ENCODE data around the gene RBFA.
"Not testable (repeated sequence)": the region's sequence is repeated elsewhere in the genome, so short reads cannot be mapped to it uniquely, and the experiment has no call there.

The RBFA gene, protein sequence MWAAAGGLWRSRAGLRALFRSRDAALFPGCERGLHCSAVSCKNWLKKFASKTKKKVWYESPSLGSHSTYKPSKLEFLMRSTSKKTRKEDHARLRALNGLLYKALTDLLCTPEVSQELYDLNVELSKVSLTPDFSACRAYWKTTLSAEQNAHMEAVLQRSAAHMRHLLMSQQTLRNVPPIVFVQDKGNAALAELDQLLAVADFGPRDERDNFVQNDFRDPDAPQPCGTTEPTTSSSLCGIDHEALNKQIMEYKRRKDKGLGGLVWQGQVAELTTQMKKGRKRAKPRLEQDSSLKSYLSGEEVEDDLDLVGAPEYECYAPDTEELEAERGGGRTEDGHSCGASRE

DNA sequence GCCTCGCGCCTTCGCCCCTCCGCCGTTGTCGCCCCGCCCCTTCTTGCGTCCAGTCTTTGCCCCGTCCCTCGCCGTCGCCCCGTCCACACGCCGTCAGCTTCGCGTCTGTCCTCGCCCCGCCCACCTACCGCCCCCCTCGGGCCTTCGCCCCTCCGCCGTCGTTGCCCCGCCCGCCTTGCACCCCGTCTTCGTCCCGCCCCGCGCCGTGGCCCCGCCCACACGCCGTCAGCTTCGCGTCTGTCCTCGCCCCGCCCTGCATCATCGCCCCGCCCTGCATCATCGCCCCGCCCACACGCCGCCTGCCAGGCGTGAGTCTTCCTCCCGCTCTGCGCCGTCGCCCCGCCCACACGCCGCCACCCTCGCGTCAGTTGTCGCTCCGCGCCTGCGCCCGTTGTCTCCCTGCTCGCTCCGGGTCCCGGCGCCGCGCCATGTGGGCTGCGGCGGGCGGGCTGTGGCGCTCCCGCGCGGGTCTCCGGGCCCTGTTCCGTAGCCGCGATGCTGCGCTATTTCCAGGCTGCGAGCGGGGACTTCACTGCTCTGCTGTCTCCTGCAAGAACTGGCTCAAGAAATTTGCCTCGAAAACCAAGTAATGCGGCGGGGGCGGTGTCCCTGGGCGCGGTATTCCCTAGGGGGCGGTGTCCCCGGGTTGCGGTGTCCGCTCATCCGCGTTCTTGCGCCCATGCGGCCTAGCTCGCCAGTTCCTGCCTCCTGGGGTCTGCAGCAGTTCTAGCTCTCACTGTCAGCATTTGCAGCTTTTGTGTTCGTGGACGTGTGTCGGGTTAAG lies at the start of gene RBFA:
Gene RBFA (plus strand): TSS at position 367 of the 784 bp plus-strand sequence. CDS start 62 bp downstream, at position 429.
- no peak for TF ChIP-seq JUND (IDR thresholded peaks at IDR 0.05; ENCODE audit: low read depth)
- in situ Hi-C loops (cut with HindIII; ENCODE audit: low pct_unique_long_range_greater_than_20kb, low sequenced_read_pairs), result no loop called here
- peak; percentile 85 to 97 for DNase-seq (ENCODE audit: low read depth in 1 of 2, low spot score in 1 of 2)

DNA sequence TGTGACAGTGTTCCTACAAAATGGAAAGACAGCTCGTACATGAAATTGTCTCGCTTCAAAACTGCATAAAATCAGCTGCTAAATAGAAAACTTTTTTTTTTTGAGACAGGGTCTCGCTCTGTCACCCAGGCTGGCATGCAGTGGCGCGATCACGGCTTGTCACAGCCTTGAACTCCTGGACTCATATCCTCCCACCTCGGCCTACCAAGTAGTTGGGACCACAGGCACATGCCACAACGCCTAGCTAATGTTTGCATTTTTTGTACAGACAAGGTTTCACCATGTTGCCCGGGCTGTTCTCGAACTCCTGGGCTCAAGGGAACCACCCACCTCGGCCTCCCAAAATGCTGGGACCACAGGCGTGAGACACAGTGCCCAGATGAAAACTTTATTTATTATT lies 49.1 kb upstream of the RBFA start:
- TF ChIP-seq JUND (IDR thresholded peaks at IDR 0.05; ENCODE audit: low read depth), result no peak
- in situ Hi-C loops (cut with HindIII; ENCODE audit: low pct_unique_long_range_greater_than_20kb, low sequenced_read_pairs), result no loop called here
- no peak for DNase-seq (ENCODE audit: low read depth in 1 of 2, low spot score in 1 of 2)

DNA sequence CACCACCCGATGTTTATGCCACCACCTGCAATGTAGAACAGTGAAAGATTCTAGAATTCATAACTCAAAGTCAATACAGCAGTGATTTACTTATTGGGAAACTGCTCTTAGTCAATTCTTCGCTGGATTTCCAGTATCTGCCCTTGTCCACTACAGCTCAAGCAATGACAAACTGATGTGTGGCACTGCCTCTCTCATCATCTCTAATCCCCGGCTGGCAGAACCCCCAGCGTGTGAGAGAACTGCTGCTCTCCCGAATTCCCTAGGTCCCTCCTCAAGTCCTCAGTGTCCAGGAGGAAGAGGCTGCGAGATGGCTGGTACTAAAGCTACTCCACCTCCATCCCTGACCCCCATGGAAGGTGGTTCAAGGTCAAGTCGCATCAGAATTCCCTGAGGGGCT lies 47.5 kb upstream of the RBFA start:
- DNase-seq (ENCODE audit: low read depth in 1 of 2, low spot score in 1 of 2), result no peak
- no peak for TF ChIP-seq JUND (IDR thresholded peaks at IDR 0.05; ENCODE audit: low read depth)
- in situ Hi-C loops (cut with HindIII; ENCODE audit: low pct_unique_long_range_greater_than_20kb, low sequenced_read_pairs), result no loop called here

DNA sequence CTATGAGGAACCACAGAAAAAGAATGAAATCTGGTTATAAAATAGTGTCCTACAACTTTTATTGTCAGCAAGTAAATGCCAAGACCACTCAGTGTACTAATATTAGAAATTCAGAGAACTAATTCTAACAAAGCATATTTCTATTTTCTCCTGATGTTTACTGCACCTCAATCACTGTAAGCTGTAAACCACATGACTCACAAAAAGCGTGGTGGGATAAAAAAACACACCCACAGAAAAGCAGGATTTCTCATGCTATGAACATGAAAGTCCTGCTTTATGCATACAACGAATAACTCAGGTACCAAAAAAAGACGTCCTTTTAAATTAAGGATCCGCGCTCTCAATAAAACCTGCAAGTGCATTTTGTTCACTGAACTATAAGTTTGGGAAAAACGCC lies 46.7 kb upstream of the RBFA start:
- TF ChIP-seq JUND (IDR thresholded peaks at IDR 0.05; ENCODE audit: low read depth), result no peak
- DNase-seq (ENCODE audit: low read depth in 1 of 2, low spot score in 1 of 2), result no peak
- in situ Hi-C loops (cut with HindIII; ENCODE audit: low pct_unique_long_range_greater_than_20kb, low sequenced_read_pairs), result no loop called here

DNA sequence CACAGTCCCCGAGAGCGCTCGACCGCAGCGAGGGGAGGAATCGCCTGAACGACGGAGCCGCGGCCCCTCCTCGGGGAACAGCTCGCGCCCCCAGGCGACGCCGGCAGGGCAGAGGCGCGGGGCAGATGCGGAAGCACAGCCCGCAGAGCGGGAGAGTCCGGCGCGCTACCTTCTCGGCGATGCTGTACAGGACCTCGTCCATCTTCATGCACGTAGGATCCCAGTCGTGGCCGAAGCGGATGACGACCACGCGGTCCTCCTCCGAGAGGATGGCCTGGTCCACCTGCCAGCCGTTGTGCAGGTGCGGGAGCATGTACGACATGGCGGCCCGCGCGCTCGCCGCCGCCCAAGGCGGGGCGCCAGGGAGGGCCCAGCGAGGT lies 46.2 kb upstream of the RBFA start:
- in situ Hi-C loops (cut with HindIII; ENCODE audit: low pct_unique_long_range_greater_than_20kb, low sequenced_read_pairs), result no loop called here
- DNase-seq (ENCODE audit: low read depth in 1 of 2, low spot score in 1 of 2), result peak; percentile 19 to 39
- TF ChIP-seq JUND (IDR thresholded peaks at IDR 0.05; ENCODE audit: low read depth), result no peak

DNA sequence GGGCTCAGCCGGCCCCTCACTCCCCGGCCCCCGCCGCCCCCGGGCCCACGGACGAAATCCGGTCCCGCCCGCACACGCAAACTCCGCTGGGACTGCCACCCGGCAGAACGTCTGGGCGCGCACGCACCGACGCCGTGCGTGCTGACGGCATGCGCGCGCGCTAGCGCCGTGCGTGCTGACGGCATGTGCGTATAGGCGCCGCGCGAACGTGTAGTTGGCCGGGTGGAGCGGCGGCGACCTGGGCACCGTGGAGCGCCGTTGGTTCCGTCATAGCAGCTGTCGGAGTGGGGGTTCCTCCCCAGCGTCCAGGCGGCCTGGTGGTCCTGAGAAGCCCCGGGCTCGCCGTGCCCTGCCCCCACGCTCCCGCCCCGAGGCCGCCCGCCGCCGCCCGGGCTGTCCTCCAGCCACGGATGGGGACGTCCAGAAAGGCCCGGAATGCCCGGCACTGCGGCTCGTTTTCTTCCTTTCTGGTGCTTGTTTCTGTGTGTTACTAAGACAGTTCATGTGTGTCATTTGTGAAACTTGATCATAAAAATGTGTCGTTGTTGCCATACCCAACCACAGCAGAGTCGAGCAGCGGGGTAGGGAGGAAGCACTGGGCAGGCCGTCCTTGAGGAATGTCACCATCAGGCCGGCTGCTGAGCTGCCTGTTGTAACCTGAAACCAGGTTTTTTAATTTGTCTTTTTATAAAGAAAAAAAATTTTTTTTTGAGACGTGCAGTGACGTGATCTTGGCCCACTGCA lies 45.6 kb upstream of the RBFA start, which contains the start of gene TXNL4A:
Gene TXNL4A (minus strand): TSS at position 113 of the 744 bp plus-strand sequence. CDS start 171 bp downstream, outside the sequence.
- no peak for TF ChIP-seq JUND (IDR thresholded peaks at IDR 0.05; ENCODE audit: low read depth)
- DNase-seq (ENCODE audit: low read depth in 1 of 2, low spot score in 1 of 2), result peak; percentile 61 to 85
- in situ Hi-C loops (cut with HindIII; ENCODE audit: low pct_unique_long_range_greater_than_20kb, low sequenced_read_pairs), result no loop called here

DNA sequence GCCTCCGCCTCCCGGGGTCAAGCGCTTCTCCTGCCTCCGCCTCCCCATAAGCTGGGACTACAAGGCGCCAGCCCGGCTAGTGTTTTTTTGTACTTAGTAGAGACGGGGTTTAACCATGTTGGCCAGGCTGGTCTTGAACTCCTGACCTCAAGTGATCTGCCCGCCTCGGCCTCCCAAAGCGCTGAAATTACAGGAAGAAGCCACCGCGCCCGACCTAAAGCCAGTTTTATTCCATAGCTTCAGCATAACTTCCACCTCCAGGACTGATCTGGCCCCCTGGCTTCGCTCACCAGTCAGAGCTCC lies 45.1 kb upstream of the RBFA start:
- DNase-seq (ENCODE audit: low read depth in 1 of 2, low spot score in 1 of 2), result no peak
- in situ Hi-C loops (cut with HindIII; ENCODE audit: low pct_unique_long_range_greater_than_20kb, low sequenced_read_pairs), result no loop called here
- no peak for TF ChIP-seq JUND (IDR thresholded peaks at IDR 0.05; ENCODE audit: low read depth)

DNA sequence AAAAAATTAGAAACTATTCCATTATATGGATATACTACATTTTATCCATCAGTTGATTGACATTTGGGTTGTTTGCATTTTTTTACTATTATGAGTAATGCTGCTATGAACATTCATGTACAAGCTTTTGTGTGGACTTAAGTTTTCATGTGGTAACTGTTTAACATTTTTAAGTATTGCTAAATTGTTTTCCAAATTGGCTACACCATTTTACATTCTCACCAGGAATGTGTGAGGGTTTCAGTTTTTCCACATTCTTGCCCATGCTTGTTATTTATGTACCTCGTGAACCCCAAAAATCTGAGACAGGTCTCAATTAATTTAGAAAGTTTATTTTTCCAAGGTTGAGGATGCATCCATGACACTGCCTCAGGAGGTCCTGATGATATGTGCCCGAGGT lies 42.7 kb upstream of the RBFA start:
- in situ Hi-C loops (cut with HindIII; ENCODE audit: low pct_unique_long_range_greater_than_20kb, low sequenced_read_pairs), result no loop called here
- no peak for DNase-seq (ENCODE audit: low read depth in 1 of 2, low spot score in 1 of 2)
- no peak for TF ChIP-seq JUND (IDR thresholded peaks at IDR 0.05; ENCODE audit: low read depth)

DNA sequence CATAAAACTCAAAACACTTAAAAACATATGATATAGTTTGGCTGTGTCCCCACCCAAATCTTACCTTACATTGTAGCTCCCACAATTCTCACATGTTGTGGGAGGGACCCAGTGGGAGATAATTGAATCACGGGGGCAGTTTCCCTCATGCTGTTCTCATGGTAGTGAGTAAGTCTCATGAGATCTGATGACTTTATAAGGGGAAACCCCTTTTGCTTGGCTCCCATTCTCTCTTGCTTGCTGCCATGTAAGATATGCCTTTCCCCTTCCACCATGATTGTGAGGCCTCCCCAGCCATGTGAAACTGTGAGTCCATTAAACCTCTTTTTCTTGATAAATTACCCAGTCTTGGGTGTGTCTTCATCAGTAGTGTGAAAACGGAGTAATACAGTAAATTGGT lies 34.5 kb upstream of the RBFA start:
- DNase-seq (ENCODE audit: low read depth in 1 of 2, low spot score in 1 of 2); in situ Hi-C loops (cut with HindIII; ENCODE audit: low pct_unique_long_range_greater_than_20kb, low sequenced_read_pairs): not testable (repeated sequence)

DNA sequence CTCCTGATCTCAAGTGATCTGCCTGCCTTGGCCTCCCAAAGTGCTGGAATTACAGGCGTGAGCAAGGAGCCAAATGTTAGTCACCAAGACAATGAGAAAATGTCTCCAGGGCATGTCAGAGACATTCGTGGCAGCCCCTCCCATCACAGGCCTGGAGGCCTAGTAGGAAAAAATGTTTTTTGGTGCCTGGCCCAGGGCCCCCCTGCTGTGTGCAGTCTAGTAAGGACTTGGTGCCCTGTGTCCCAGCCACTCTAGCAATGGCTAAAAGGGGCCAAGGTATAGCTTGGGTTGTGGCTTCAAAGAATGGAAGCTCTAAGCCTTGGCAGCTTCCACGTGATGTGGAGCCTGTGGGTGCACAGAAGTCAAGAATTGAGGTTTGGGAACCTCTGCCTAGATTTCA lies 33.4 kb upstream of the RBFA start:
- DNase-seq (ENCODE audit: low read depth in 1 of 2, low spot score in 1 of 2), result no peak
- TF ChIP-seq JUND (IDR thresholded peaks at IDR 0.05; ENCODE audit: low read depth), result no peak
- in situ Hi-C loops (cut with HindIII; ENCODE audit: low pct_unique_long_range_greater_than_20kb, low sequenced_read_pairs), result no loop called here

DNA sequence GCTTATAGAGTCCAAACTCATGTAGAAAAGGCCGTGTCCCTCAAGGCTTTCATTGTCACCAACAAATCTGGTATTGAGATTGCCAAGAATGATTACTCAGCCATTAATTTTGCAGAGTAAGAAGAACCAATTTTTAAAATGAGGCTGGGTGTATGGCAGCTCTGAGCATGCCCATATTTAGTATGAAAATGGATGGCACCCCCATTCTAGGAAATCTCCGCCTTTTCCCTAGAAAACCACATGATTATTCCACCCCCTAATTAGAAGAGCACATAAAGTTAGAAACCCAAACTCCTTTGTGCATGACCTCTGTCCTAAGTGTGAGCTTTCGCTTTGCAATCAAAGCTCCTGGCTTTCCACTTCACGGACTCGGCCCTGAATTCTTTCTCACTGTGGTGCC lies 31.8 kb upstream of the RBFA start:
- in situ Hi-C loops (cut with HindIII; ENCODE audit: low pct_unique_long_range_greater_than_20kb, low sequenced_read_pairs), result no loop called here
- TF ChIP-seq JUND (IDR thresholded peaks at IDR 0.05; ENCODE audit: low read depth), result no peak

DNA sequence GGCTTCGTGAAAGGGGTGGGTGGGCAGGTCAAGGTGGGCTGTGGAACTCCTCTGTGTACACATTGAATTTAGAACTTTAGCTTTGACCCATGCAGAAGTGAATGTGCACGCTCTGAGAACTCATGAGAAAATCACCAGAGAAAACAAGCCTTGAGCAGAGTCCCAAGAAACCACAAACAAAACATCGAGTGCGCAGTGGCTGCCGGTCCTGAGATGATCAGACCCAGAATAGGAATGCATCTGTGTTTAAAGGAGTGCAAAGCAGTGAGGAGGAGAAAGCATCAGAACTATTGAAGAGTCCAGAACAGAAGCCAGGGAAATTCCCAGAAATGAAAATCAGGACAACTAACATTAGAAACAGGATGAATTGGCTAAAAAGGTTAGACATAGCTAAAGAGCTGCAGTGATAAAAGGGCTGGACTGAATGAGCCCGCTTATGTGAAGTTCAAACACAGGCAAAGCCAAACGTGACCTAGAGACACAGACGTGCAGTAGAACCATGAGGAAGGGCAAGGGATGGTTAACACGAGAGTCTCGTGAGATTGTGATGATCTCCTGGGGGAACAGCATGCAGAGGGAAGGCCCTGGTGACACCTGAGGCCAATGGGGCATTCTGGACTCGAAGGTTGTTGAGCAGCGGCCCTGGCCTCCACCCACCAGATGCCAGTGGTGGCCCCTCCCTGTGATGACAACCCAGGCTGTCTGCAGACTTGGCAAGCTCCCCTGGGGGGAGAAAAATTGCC lies 29.5 kb upstream of the RBFA start:
- DNase-seq (ENCODE audit: low read depth in 1 of 2, low spot score in 1 of 2), result no peak
- in situ Hi-C loops (cut with HindIII; ENCODE audit: low pct_unique_long_range_greater_than_20kb, low sequenced_read_pairs), result no loop called here
- TF ChIP-seq JUND (IDR thresholded peaks at IDR 0.05; ENCODE audit: low read depth), result no peak

More for the DNA sequence above, 31.8 kb upstream of the RBFA start:
- no peak for DNase-seq (ENCODE audit: low read depth in 1 of 2, low spot score in 1 of 2)

Measured in T47D (cell line).